GM06990 (cell line): ENCODE results near the gene DPAGT1.

ENCODE experiments used
- DNase-seq: peaks from one replicate; pipeline ENCODE4 v3.0.0-alpha.2; 2011; ENCODE audit not compliant: insufficient read length; ENCODE audit errors: extremely low read depth
- H3K27me3 ChIP-seq: replicated peaks from 2 replicates; pipeline ENCODE4 v1.6.0; 2011; ENCODE audit warnings: low read length; ENCODE audit not compliant: control insufficient read depth, insufficient read depth
- H3K36me3 ChIP-seq: 2 replicates; pipeline ENCODE4 v1.5.1; 2011; ENCODE audit warnings: low read length; ENCODE audit not compliant: control insufficient read depth, insufficient read depth
- H3K4me3 ChIP-seq: replicated peaks from 2 replicates; pipeline ENCODE4 v1.5.1; 2011; ENCODE audit warnings: low read depth, mild to moderate bottlenecking, control low read depth, low read length
- CTCF ChIP-seq: IDR thresholded peaks from 2 replicates; pipeline ENCODE4 v1.5.1; 2011; ENCODE audit warnings: low read length, control low read depth, mild to moderate bottlenecking, inconsistent platforms; ENCODE audit not compliant: insufficient read depth, poor library complexity, severe bottlenecking

The DPAGT1 gene

DNA sequence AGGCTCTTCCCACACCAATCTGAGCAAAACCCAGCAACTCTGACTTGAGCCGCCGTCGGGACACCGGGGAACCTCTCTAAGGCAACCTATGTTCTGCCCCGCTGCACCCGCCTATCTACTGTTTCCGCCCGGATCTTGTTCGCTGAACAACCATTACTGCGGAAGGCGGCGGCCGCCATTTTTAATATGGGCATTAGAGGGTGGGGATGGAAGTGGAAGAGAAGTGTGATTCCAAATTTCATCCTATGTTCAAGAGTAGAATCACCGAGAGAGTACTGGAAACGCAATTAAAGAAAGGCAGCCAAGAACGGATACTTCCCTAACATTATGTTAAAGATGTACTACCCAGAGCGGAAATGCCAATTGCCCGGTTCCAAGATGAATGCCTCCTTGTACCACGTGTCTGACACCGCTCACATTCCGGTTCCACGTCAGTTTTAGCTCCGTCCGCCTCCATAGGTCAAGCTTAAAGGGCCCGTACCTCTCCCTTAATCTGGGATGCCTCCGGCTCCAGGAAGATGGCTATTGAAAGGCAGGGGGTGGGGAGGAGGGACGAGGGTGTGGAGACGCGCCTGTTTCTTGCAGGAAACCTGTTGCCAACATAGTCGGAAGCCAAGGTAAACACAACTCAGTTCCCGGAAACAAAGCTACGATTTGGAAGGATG is at the start of gene DPAGT1:
Gene DPAGT1, minus strand, starts transcription at position 95 of the 665 bp plus-strand sequence. CDS start 198 bp downstream, outside the sequence.
- DNase-seq: peak; percentile 87
- no peak for TF ChIP-seq CTCF
- Histone ChIP-seq H3K4me3 (peak within 1 kb of the TSS; percentile 92), H3K36me3 (peaks cover 6% of the 10 kb centered on the region), H3K27me3 (no peaks in the 10 kb centered on the region)

DNA sequence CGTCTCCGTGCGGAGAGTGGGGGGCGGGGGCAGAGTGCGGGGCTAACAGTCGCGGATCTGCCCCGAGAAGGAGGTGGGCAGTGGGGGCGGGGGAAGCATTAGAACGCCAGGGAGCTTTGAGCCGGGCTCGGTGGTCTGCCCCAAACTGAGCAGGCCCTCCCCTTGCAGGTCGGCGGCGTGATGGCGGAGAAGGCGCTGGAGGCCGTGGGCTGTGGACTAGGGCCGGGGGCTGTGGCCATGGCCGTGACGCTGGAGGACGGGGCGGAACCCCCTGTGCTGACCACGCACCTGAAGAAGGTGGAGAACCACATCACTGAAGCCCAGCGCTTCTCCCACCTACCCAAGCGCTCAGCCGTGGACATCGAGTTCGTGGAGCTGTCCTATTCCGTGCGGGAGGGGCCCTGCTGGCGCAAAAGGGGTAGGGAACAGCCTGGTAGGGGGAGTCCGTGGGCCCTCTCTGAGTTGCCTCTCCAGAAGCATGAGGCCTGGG is 48.2 kb upstream of the DPAGT1 start:
- peaks cover 6% of the 10 kb centered on the region for H3K27me3 ChIP-seq
- no peak for TF ChIP-seq CTCF
- no peak overlapping the region for H3K4me3 ChIP-seq
- DNase-seq: no peak
- no peaks in the 10 kb centered on the region for H3K36me3 ChIP-seq

- no peaks in the 10 kb centered on the region for H3K36me3 ChIP-seq
- TF ChIP-seq CTCF: no peak
- no peak for DNase-seq
- peak within 1 kb of the TSS; percentile 44 for H3K4me3 ChIP-seq
- H3K27me3 ChIP-seq: peaks cover 3% of the 10 kb centered on the region
These were observed 47.5 kb upstream of the DPAGT1 start, which contains the start of gene ABCG4 for GRCh38 chr11:119149018-119149785. Gene ABCG4, plus strand, starts transcription at chr11:119149052. Its CDS starts 914 bp downstream, at chr11:119149966.

DNA sequence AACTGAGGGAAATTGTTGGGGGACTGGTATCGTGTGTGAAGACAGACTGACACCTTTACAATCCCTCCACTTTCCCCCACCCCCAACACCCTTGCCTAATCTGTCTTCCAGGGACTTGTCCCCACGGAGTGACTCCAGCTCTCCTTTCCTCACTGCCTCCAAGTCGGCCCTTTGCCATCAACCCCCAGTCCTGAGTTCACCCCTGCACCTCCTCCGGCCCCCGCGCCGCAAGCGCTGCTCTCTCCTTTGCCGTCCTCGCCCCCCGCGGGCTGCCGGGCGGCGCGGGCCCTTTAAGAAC is 47.0 kb upstream of the DPAGT1 start:
- Histone ChIP-seq H3K4me3 (peak overlapping the region; percentile 44), H3K27me3 (peaks cover 3% of the 10 kb centered on the region), H3K36me3 (no peaks in the 10 kb centered on the region)
- no peak for TF ChIP-seq CTCF
- no peak for DNase-seq

- TF ChIP-seq CTCF: no peak
- DNase-seq: no peak
- no peak overlapping the region for H3K4me3 ChIP-seq
- no peaks in the 10 kb centered on the region for H3K36me3 ChIP-seq
- peaks cover 3% of the 10 kb centered on the region for H3K27me3 ChIP-seq
These were observed 46.1 kb upstream of the DPAGT1 start for GRCh38 chr11:119147604-119148333.
